Panc1 (cell line): ENCODE data around the gene ZNF154. TPM values are rescaled to one million over a fixed set of nuclear protein-coding genes. Genes with fewer than 3 reads are reported as not detected.

Source experiments
- ATAC-seq: fragments of 200-7000 bp; cut with Tn5 transposase; 2 replicates; pipeline ENCODE4 v1.9.1; 2020; ENCODE audit warnings: mild to moderate bottlenecking, moderate library complexity
- BruUV-seq: library from RNA; stranded (reverse); fragments of 400-500 nt; replicated peaks from 2 replicates; lab custom pipeline; 2021; lab: Mats Ljungman, UMichigan
- CTCF ChIA-PET: fragments of 300-600 bp; sonication (Branson Sonifier 250); formaldehyde crosslinking; loops from one replicate; lab custom pipeline; 2022; ENCODE audit warnings: antibody characterized with exemption; lab: Charles Lee
- POLR2A ChIA-PET: fragments of 300-600 bp; sonication (Branson Sonifier 250); formaldehyde crosslinking; loops from one replicate; lab custom pipeline; 2022; ENCODE audit warnings: antibody characterized with exemption; lab: Charles Lee
- DNase-seq: peaks from one replicate; pipeline ENCODE4 v3.0.0-alpha.2; 2010; ENCODE audit warnings: low read depth, low spot score
- H3K27ac ChIP-seq: 2 replicates; pipeline ENCODE4 v1.5.1; 2011; ENCODE audit warnings: mild to moderate bottlenecking, low read length, inconsistent platforms
- H3K27me3 ChIP-seq: fragments of 200-500 bp; sonication (Bioruptor generic); 2 replicates; pipeline ENCODE4 v1.6.0; 2014; ENCODE audit warnings: low read length, inconsistent platforms; ENCODE audit not compliant: control insufficient read depth, insufficient read depth
- H3K36me3 ChIP-seq: fragments of 200-500 bp; sonication (Bioruptor generic); 2 replicates; pipeline ENCODE4 v1.5.1; 2014; ENCODE audit warnings: inconsistent platforms, mild to moderate bottlenecking, low read length, moderate library complexity; ENCODE audit not compliant: control insufficient read depth, insufficient read depth
- H3K4me1 ChIP-seq: 2 replicates; pipeline ENCODE4 v1.5.1; 2011; ENCODE audit warnings: inconsistent platforms, mild to moderate bottlenecking, low read length, moderate library complexity; ENCODE audit not compliant: control insufficient read depth, insufficient read depth
- H3K4me3 ChIP-seq, 2 experiments: 2 replicates each; pipeline ENCODE4 v1.5.1; 2011 to 2012; ENCODE audit warnings: low read depth in 2 of 2, low read length in 2 of 2, mild to moderate bottlenecking in 2 of 2, inconsistent platforms in 1 of 2, moderate library complexity in 1 of 2
- H3K9me3 ChIP-seq: fragments of 200-500 bp; sonication (Bioruptor generic); 2 replicates; pipeline ENCODE4 v1.5.1; 2014; ENCODE audit warnings: low read depth, mild to moderate bottlenecking, inconsistent platforms, low read length, moderate library complexity; ENCODE audit not compliant: control insufficient read depth, insufficient read depth
- POLR2AphosphoS5 ChIP-seq: IDR thresholded peaks from 2 replicates; pipeline ENCODE4 v1.6.1; 2012; ENCODE audit warnings: mild to moderate bottlenecking, low read depth, low read length, moderate library complexity
- REST ChIP-seq, 2 experiments: IDR thresholded peaks; 2 replicates each; pipeline ENCODE4 v1.6.1; 2011 to 2012; ENCODE audit warnings: low read depth in 2 of 2, control low read depth in 1 of 2, low read length in 1 of 2, mild to moderate bottlenecking in 1 of 2, moderate library complexity in 1 of 2; ENCODE audit not compliant: insufficient read depth in 1 of 2
- SIN3A ChIP-seq: IDR thresholded peaks from 2 replicates; pipeline ENCODE4 v1.6.1; 2012; ENCODE audit warnings: low read depth, mild to moderate bottlenecking, low read length, moderate library complexity, borderline replicate concordance; ENCODE audit not compliant: insufficient read depth
- TCF7L2 ChIP-seq: IDR thresholded peaks from 2 replicates; pipeline ENCODE4 v1.6.1; 2011; ENCODE audit warnings: mild to moderate bottlenecking, low read depth, low read length, inconsistent platforms
- in situ Hi-C: cut with HindIII; loops from 2 replicates; pipeline ENCODE4 v1.10.0; 2016; ENCODE audit warnings: low sequenced_read_pairs, low pct_unique_long_range_greater_than_20kb
- intact Hi-C: fragments of 100-400 bp; cut with micrococcal nuclease; formaldehyde crosslinking; loops from one replicate; pipeline ENCODE4 v1.10.0; 2022; ENCODE audit not compliant: unreplicated experiment
- total RNA-seq: library from RNA; stranded (reverse); gene quantifications from one replicate; pipeline ENCODE4 v1.2.1, GENCODE V29; 2021; ENCODE audit not compliant: unreplicated experiment
- TF ChIP-seq, protein P1 (sequence below): fragments of 450-650 bp; IDR thresholded peaks from 2 replicates; pipeline ENCODE4 v1.5.1; 2017; ENCODE audit warnings: mild to moderate bottlenecking

ZNF154 gene
- total RNA-seq, 1 experiment from 2014 or later, result not detected

DNA sequence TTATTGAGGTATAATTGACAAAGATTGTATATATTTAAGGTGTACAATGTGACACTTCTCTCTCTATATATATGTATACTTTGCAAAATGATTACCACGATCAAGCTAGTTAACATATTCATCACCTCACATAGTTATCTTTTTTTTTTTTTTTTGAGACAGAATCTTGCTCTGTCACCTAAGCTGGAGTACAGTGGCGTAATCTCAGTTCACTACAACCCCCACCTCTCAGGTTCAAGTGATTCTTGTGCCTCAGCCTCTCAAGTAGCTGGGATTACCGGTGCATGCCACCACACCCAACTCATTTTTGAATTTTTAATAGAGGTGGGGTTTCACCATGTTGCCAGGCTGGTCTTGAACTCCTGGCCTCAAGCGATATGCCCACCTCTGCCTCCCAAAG lies 36.5 kb downstream of the ZNF154 start:
- Histone ChIP-seq H3K36me3 (no peaks in the 10 kb centered on the region), H3K27ac (no peak overlapping the region), H3K4me3 (no peak overlapping the region), H3K9me3 (no peaks in the 10 kb centered on the region), H3K27me3 (no peaks in the 10 kb centered on the region; the same call in 1 of the 2 replicates), H3K4me1 (no peaks in the 10 kb centered on the region)
- TF ChIP-seq SIN3A (no peak), POLR2AphosphoS5 (no peak), REST (IDR thresholded peaks at IDR 0.05; ENCODE audit: insufficient read depth in 1 of 2, low read depth in 2 of 2, low read length in 1 of 2) (no peak), TCF7L2 (no peak)
- TF ChIP-seq, protein P1, sequence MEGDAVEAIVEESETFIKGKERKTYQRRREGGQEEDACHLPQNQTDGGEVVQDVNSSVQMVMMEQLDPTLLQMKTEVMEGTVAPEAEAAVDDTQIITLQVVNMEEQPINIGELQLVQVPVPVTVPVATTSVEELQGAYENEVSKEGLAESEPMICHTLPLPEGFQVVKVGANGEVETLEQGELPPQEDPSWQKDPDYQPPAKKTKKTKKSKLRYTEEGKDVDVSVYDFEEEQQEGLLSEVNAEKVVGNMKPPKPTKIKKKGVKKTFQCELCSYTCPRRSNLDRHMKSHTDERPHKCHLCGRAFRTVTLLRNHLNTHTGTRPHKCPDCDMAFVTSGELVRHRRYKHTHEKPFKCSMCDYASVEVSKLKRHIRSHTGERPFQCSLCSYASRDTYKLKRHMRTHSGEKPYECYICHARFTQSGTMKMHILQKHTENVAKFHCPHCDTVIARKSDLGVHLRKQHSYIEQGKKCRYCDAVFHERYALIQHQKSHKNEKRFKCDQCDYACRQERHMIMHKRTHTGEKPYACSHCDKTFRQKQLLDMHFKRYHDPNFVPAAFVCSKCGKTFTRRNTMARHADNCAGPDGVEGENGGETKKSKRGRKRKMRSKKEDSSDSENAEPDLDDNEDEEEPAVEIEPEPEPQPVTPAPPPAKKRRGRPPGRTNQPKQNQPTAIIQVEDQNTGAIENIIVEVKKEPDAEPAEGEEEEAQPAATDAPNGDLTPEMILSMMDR, result no peak
- ChIA-PET CTCF (interaction anchor here (0.5 to 0.6 kb wide), 2 partner anchors 411 to 1323 kb away, joined by 3 to 8 read pairs; no protein-coding TSS in a partner anchor), POLR2A (interaction anchor here (0.6 kb wide), 4 partner anchors 101 to 1118 kb away, joined by 5 to 15 read pairs (median 8); no protein-coding TSS in a partner anchor)
- ATAC-seq (no peak), DNase-seq (no peak)
- in situ Hi-C loops, result loop anchor here (10.0 kb wide), 1 partner anchor 58 kb away; the partner anchor contains the start of gene ZNF134
- intact Hi-C loops, result no loop called here
- BruUV-seq, result no TSS peak

DNA sequence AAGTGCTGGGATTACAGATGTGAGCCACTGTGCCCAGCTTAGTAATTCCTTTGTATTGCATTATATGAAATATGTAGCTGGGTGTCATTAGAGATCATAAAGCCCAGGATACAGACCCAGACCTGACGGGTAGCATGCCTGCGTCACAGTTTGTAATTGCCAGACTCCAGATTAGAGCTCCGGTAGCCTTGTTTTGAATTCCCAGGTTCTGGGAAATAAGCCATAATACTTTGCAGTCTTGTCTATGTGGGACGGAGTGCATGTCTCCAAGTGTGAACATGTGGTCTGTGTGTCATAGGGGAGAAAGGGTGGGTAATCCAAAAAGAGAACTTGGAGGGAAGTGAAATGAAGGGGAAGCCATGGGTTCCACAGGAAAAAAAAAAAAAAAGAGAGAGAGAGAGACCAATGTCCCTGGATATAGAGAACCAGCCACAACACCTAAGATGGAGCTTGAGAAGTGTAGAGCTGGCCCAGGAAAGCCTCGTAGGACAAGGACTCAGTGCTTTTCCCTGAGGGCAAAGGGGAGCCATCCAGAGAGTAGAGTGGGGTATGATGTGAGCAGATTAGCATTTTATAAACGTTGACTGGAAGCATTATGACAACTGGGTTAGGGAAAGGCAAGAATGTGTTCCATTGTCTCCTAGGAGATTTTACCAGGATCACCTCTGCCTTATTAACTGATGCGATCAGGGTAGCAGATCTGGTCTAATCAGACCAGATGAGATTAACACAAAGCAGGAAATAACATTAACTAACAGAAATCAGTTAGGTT lies 37.7 kb downstream of the ZNF154 start:
- Histone ChIP-seq H3K36me3 (no peaks in the 10 kb centered on the region), H3K4me1 (no peaks in the 10 kb centered on the region), H3K4me3 (no peak overlapping the region), H3K9me3 (no peaks in the 10 kb centered on the region), H3K27me3 (no peaks in the 10 kb centered on the region; the same call in 1 of the 2 replicates), H3K27ac (no peak overlapping the region)
- POLR2A ChIA-PET, result no interaction called here
- intact Hi-C loops (no loop called here), in situ Hi-C loops (loop anchor here (10.0 kb wide), 1 partner anchor 57 kb away; the partner anchor contains the start of gene ZNF134)
- CTCF ChIA-PET, result interaction anchor here (0.7 kb wide), 2 partner anchors 14 to 132 kb away, joined by 6 to 7 read pairs; no protein-coding TSS in a partner anchor
- TF ChIP-seq SIN3A, result no peak
- TF ChIP-seq, protein P1, result no peak
- no peak for TF ChIP-seq POLR2AphosphoS5
- no peak for TF ChIP-seq REST (IDR thresholded peaks at IDR 0.05; ENCODE audit: insufficient read depth in 1 of 2, low read depth in 2 of 2, low read length in 1 of 2)
- TF ChIP-seq TCF7L2, result no peak
- DNase-seq (no peak), ATAC-seq (no peak)
- no TSS peak for BruUV-seq
